ENCODE measurements around the gene NEDD4L.

NEDD4L gene

DNA sequence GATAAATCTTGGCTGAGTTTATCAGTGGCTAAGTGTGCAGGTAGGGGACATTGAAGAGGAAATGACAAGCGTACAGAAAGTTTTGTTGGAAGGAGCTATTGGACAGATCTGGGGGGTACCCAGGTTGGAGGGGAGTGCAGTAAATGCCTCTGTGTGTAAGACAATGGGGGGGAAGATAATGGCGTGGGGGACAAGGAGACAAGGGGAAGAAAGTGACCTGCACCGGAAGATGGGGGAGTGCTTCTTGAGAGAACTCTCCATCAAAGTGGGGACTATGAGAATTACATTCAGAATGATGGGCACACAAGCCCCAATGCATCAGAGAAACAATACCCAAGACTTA, 394.9 kb downstream of the NEDD4L start:
- DNase-seq = no peak

- no peak for DNase-seq
These were observed 399.6 kb downstream of the NEDD4L start for GRCh38 chr18:58443671-58444070.

- no peak for DNase-seq
These were observed 402.5 kb downstream of the NEDD4L start for GRCh38 chr18:58446391-58447060.

DNA sequence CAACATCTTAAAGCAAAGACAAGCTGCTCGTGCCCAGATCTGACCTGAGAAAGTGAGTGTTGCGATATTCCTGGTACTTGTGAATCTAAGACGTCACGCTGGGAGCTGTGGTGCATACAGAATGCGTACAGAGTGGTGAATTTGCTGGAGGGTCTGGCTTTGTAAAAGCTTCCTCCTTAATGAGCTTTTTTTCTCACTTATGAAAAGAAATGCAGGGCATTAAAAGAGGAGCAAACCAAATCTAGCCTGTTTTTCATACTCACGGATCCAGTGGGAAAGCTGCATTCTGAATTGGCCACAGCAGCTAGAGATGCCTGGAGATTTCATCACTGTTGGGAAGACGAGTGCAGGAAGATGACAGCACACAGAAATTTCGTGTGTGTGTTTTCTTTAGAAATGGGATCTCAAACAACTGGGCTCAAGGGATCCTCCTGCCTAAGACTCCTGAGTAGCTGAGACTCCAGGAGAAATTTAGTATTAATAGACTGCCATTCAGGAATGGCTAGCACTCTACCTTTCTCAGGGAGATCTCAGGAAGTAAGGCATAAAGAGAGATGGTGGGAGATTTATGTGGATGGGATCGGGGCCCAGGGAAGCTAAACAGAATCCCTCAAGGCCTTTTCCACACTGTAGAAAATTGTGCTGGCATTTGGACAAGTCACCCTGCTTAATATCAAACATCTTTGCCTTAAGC, 403.5 kb downstream of the NEDD4L start:
- no peak for DNase-seq

DNA sequence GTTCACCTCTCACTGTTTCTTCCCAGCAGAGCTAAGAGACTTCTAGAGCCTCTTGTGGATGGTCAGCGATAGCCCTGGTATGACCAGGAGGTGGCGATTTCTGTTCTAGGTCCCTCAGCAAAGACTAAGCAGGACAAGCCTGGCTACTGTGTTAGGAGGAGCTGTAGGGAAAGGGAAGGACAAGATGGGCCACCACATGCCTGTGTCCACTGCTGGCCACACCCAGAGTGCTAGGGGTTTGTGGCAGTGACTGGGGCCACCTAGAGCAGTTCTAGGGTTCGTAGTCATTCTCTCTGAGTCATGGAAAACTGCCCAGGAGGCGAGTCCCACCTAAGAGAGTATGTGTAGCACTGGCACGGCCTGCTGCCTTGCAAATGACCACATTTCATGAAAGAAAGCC, 405.4 kb downstream of the NEDD4L start:
- DNase-seq = no peak
